Stimulated activated CD8-positive, alpha-beta memory T cell treated with anti-CD3 and anti-CD28 coated beads, Interleukin-4, amount 100 ng/mL, for 48 hours (primary cell): ENCODE results near the gene PPP2R3B.

ENCODE experiments used
- DNase-seq: peaks from one replicate; pipeline ENCODE4 v3.0.0-alpha.2; 2020

PPP2R3B gene

GRCh38 chrX:369563-370101 is 17.1 kb downstream of the PPP2R3B start:
- no peak for DNase-seq

- no peak for DNase-seq
Measured at GRCh38 chrX:368811-369562, 17.7 kb downstream of the PPP2R3B start.

DNA sequence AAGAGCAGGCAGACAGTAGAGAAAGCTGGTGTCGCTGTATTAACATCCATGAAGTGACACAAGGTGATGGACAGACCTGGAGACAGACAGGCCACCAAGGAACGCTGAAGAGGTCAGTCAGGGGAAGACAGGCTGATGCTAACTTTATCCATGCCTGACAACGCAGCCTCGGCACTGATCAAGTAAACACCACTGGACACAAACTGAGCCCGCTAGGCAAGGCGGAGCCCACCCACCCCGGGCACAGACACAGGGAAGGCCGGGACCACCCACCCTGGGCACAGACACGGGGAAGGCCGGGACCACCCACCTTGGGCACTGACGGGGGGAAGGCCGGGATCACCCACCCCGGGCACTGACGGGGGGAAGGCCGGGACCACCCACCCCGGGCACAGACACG is 18.8 kb downstream of the PPP2R3B start:
- no peak for DNase-seq

DNA sequence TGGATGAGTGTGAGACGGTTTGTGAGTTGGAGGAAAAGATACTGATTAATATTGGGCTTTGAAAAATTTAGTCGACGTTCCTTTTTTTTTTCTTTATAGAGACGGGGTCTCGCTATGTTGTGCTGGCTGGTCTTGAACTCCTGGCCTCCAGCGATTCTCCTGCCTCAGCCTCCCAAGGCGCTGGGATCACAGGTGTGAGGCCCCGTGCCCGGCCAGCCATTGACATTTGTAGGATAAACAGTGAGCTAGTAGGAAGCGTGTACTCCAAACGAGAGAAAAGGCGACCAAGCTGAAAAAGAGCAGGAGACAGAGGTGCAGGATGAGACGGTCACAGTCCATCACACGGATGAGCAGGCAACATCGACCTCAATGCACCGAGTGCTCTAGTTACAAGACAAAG is 19.4 kb downstream of the PPP2R3B start:
- no peak for DNase-seq

DNA sequence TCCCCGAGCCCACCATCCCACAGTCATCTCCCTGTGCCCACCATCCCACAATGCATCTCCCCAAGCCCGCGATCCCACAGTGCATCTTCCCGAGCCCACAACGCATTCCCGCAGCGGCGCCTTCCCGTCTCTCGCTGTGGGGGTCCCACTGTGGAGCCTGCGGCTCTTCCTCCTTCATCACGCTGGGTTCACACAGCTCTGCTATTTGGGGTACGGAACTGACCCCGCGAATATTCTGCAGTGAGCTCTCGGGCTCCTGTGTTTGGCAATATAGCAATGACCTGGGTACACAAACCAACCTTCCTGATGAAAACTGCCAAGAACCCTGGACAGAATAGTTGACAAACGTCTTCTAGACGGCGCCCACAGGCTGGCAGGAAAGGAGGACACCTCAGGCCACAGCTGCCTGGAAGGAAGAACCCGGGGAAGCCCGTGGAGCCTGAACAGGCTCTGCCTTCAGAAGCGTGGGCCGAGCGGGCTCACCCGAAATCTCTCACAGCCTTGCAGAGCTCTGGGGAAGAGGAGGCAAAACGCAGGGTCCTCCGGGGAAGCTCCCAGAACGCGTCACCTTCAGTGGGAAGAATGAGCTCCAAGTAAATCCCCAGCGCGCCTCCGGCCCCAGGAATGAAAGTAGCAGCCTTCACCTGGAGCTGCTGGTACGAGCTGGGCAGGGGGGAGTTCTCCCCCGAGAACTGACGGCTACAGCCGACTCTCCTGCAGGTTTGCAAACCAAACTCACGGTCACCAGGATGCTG is 22.9 kb downstream of the PPP2R3B start:
- DNase-seq, result no peak

- no peak for DNase-seq
Measured at GRCh38 chrX:362937-363620, 23.6 kb downstream of the PPP2R3B start.

DNA sequence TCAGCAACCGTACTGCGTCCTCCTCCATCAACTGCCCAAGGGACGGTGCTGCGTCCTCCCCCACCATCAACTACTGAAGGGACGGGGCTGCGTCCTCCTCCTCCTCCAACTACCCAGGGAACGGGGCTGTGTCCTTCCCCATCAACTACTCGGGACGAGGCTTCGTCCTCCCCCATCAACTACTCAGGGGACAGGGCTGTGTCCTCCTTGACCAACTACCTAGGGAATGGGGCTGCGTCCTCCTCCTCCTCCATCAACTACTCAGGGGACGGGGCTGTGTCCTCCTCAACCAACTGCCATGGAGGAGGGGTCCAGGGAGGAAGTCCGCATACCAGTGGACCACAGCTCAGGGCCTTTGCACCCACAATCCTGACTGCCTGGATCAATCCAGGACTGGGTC is 24.4 kb downstream of the PPP2R3B start:
- no peak for DNase-seq

GRCh38 chrX:361231-362145 is 25.2 kb downstream of the PPP2R3B start:
- no peak for DNase-seq

GRCh38 chrX:360496-361150 is 26.1 kb downstream of the PPP2R3B start:
- DNase-seq, result no peak

DNA sequence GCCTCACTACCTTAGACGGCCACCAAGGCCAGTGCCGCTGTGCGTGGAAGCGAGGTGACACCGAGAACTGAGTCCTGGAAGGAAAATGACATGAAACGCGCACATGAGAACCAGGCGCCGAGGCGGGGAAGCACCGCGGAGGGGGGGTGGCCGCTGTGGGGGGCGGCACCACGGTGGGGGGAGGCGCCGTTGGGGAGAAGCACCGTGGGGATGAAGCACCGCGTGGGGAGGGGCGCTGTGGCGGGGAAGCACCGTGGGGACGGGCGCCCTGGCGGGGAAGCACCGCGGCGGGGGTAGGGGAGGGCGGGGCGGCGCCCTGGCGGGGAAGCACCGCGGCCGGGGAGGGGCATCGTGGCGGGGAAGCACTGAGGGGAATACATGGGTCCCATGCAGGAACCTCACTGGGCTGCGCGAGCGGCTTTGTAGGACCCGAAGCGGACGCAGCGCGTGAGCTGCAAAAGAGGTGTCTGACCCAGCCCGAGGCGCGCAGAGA is 28.0 kb downstream of the PPP2R3B start:
- DNase-seq, result no peak

- DNase-seq, result peak; percentile 53
Measured at GRCh38 chrX:357693-358471, 28.8 kb downstream of the PPP2R3B start.

- no peak for DNase-seq
Measured at GRCh38 chrX:357035-357692, 29.5 kb downstream of the PPP2R3B start.

- DNase-seq, result no peak
Measured at GRCh38 chrX:356385-357034, 30.2 kb downstream of the PPP2R3B start.

DNA sequence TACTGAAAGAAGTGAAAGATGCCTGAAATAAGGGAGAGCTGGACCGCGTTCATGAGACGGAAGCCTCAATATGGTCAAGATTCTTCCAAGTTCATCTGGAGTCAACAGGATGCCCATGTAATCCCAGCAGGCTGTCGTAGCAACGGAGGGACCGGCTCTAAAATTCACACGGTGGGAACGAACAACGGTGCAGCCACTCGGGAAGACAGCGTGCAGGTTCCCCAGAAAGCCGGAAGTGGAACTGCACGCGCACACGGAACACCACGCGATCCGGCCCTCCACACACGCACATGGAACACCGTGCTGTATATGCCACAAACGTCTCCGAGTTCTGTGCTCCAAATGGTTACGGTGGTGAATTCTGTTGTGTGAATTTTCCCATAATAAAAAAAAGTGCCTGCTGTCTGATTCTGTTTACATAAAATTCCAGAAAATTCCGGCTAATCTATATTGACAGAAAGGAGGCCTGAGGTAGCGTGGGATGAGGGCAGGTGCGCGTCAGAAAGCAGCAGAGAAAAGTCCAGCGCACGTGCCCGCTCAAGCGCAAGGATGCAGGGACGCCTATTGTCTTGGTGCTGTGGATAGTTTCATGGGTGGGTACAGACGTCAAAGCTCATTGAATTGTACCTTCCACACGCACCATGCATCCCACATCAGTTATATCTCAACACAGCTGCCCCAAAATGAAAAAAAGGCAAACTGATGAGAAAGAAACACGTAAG is 31.2 kb downstream of the PPP2R3B start:
- DNase-seq, result no peak

DNA sequence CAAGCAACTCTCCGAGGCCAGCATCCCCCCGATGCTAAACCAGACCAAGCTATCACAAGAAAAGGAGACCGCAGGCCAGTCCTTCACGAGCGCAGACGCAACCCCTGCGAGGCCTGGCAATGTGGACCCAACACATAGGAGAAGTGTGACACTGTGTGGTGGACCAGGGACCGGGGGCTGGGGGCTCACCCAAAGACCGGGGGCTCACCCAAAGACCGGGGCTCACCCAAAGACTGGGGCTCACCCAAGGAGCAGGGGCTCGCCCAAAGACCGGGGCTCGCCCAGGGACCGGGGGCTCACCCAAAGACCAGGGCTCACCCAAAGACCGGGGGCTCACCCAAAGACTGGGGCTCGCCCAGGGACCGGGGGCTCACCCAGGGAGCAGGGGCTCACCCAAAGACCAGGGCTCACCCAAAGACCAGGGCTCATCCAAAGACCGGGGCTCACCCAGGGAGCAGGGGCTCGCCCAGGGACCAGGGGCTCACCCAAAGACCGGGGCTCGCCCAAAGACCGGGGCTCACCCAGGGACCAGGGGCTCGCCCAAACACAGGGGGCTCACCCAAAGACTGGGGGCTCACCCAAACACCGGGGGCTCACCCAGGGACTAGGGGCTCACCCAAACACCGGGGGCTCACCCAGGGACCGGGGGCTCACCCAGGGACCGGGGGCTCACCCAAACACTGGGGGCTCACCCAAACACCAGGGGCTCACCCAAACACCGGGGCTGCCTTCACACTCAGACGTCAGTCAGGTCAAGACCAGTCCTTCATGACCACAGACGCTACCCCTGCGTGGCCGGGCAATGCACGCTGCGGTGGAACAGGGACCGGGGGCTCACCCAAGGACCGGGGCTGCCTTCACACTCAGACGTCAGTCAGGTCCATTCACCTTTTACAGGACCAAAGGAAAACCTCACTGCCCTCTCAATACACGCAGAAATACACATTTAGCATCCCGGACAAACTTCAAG is 32.9 kb downstream of the PPP2R3B start:
- no peak for DNase-seq

GRCh38 chrX:352582-353314 is 34.0 kb downstream of the PPP2R3B start:
- no peak for DNase-seq

DNA sequence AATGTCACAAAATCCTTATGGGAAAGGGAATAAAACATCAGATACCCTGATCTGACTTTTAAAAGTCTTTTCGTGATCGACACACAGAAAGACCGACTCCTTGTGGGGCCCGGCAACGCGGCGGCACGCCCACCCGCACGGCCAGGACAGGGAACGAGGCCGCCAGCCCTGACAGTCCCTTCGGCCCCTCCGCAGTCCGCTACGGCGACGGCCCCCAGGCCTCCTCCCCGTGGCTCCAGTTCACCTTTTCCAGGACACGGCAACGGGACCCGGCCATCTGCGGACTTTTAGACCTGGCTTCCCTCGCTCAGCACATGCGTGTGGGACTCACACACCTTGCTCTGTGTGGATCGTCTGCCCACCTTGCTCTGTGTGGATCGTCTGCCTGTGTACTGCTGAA is 34.5 kb downstream of the PPP2R3B start:
- no peak for DNase-seq
